ENCODE results near the gene MAML2.

Gene MAML2

GRCh38 chr11:96228910-96229309, 114.1 kb downstream of the MAML2 start:
- no peaks in the 10 kb centered on the region for H3F3A ChIP-seq (ENCODE audit: insufficient read depth, low read length)
- no peaks in the 10 kb centered on the region for H3K4me1 ChIP-seq (ENCODE audit: low read length)
- H3K9ac ChIP-seq (ENCODE audit: low read length): no peak overlapping the region
- H3K36me3 ChIP-seq (replicated peaks; ENCODE audit: insufficient read depth, low read length): no peaks in the 10 kb centered on the region
- H3K4me3 ChIP-seq (ENCODE audit: low read length): no peak overlapping the region
- TF ChIP-seq EZH2phosphoT487 (IDR thresholded peaks at IDR 0.05; ENCODE audit: low read length): no peak
- no peak overlapping the region for H2AFZ ChIP-seq (ENCODE audit: low read length)
- no peaks in the 10 kb centered on the region for H4K20me1 ChIP-seq (ENCODE audit: insufficient read depth, low read length)
- H3K79me2 ChIP-seq (ENCODE audit: low read length): peaks cover 45% of the 10 kb centered on the region
- H3K27me3 ChIP-seq (replicated peaks; ENCODE audit: insufficient read depth, low read length): no peaks in the 10 kb centered on the region
- no peak overlapping the region for H3K4me2 ChIP-seq (ENCODE audit: low read depth, low read length)
- H3K27ac ChIP-seq (ENCODE audit: low read length): no peak overlapping the region
- H3K9me2 ChIP-seq (replicated peaks; ENCODE audit: insufficient read depth, low read length): no peaks in the 10 kb centered on the region
- DNase-seq: no peak
- H3K9me3 ChIP-seq (replicated peaks; ENCODE audit: insufficient read depth, low read length): no peaks in the 10 kb centered on the region

GRCh38 chr11:96228473-96228891, 114.5 kb downstream of the MAML2 start:
- no peaks in the 10 kb centered on the region for H3K36me3 ChIP-seq (replicated peaks; ENCODE audit: insufficient read depth, low read length)
- H3K27me3 ChIP-seq (replicated peaks; ENCODE audit: insufficient read depth, low read length): no peaks in the 10 kb centered on the region
- no peaks in the 10 kb centered on the region for H3F3A ChIP-seq (ENCODE audit: insufficient read depth, low read length)
- TF ChIP-seq EZH2phosphoT487 (IDR thresholded peaks at IDR 0.05; ENCODE audit: low read length): no peak
- no peak for TF ChIP-seq CTCF (IDR thresholded peaks at IDR 0.05; ENCODE audit: low read length)
- no peak for TF ChIP-seq EZH2 (optimal IDR thresholded peaks at IDR 0.05; ENCODE audit: low read depth, low read length)
- H3K9me3 ChIP-seq (replicated peaks; ENCODE audit: insufficient read depth, low read length): no peaks in the 10 kb centered on the region
- peaks cover 49% of the 10 kb centered on the region for H3K79me2 ChIP-seq (ENCODE audit: low read length)
- no peak for DNase-seq
- no peak overlapping the region for H2AFZ ChIP-seq (ENCODE audit: low read length)
- H3K4me3 ChIP-seq (ENCODE audit: low read length): no peak overlapping the region
- no peak overlapping the region for H3K4me2 ChIP-seq (ENCODE audit: low read depth, low read length)
- no peak overlapping the region for H3K9ac ChIP-seq (ENCODE audit: low read length)
- no peak overlapping the region for H3K27ac ChIP-seq (ENCODE audit: low read length)
- H4K20me1 ChIP-seq (ENCODE audit: insufficient read depth, low read length): no peaks in the 10 kb centered on the region
- H3K4me1 ChIP-seq (ENCODE audit: low read length): no peaks in the 10 kb centered on the region
- no peaks in the 10 kb centered on the region for H3K9me2 ChIP-seq (replicated peaks; ENCODE audit: insufficient read depth, low read length)

GRCh38 chr11:96227244-96227643, 115.8 kb downstream of the MAML2 start:
- no peak overlapping the region for H3K4me3 ChIP-seq (ENCODE audit: low read length)
- H3K9ac ChIP-seq (ENCODE audit: low read length): no peak overlapping the region
- no peak overlapping the region for H3K4me2 ChIP-seq (ENCODE audit: low read depth, low read length)
- H4K20me1 ChIP-seq (ENCODE audit: insufficient read depth, low read length): no peaks in the 10 kb centered on the region
- H3K4me1 ChIP-seq (ENCODE audit: low read length): peaks cover 2% of the 10 kb centered on the region; the same call in 1 of the 2 replicates
- H3K27me3 ChIP-seq (replicated peaks; ENCODE audit: insufficient read depth, low read length): no peaks in the 10 kb centered on the region
- no peak for TF ChIP-seq EZH2phosphoT487 (IDR thresholded peaks at IDR 0.05; ENCODE audit: low read length)
- no peak for TF ChIP-seq EZH2 (optimal IDR thresholded peaks at IDR 0.05; ENCODE audit: low read depth, low read length)
- TF ChIP-seq CTCF (IDR thresholded peaks at IDR 0.05; ENCODE audit: low read length): no peak
- no peaks in the 10 kb centered on the region for H3F3A ChIP-seq (ENCODE audit: insufficient read depth, low read length)
- no peaks in the 10 kb centered on the region for H3K9me3 ChIP-seq (replicated peaks; ENCODE audit: insufficient read depth, low read length)
- H3K79me2 ChIP-seq (ENCODE audit: low read length): peaks cover 52% of the 10 kb centered on the region
- DNase-seq: no peak
- H2AFZ ChIP-seq (ENCODE audit: low read length): no peak overlapping the region
- H3K27ac ChIP-seq (ENCODE audit: low read length): no peak overlapping the region
- H3K9me2 ChIP-seq (replicated peaks; ENCODE audit: insufficient read depth, low read length): no peaks in the 10 kb centered on the region
- no peaks in the 10 kb centered on the region for H3K36me3 ChIP-seq (replicated peaks; ENCODE audit: insufficient read depth, low read length)

- H3K27ac ChIP-seq (ENCODE audit: low read length): no peak overlapping the region
- DNase-seq: no peak
- H3K4me2 ChIP-seq (ENCODE audit: low read depth, low read length): no peak overlapping the region
- no peaks in the 10 kb centered on the region for H3K9me2 ChIP-seq (replicated peaks; ENCODE audit: insufficient read depth, low read length)
- no peak for TF ChIP-seq EZH2 (optimal IDR thresholded peaks at IDR 0.05; ENCODE audit: low read depth, low read length)
- no peak for TF ChIP-seq EZH2phosphoT487 (IDR thresholded peaks at IDR 0.05; ENCODE audit: low read length)
- TF ChIP-seq CTCF (IDR thresholded peaks at IDR 0.05; ENCODE audit: low read length): no peak
- H3K79me2 ChIP-seq (ENCODE audit: low read length): peaks cover 57% of the 10 kb centered on the region
- no peaks in the 10 kb centered on the region for H3F3A ChIP-seq (ENCODE audit: insufficient read depth, low read length)
- H3K4me3 ChIP-seq (ENCODE audit: low read length): no peak overlapping the region
- no peaks in the 10 kb centered on the region for H3K9me3 ChIP-seq (replicated peaks; ENCODE audit: insufficient read depth, low read length)
- H4K20me1 ChIP-seq (ENCODE audit: insufficient read depth, low read length): no peaks in the 10 kb centered on the region
- no peaks in the 10 kb centered on the region for H3K36me3 ChIP-seq (replicated peaks; ENCODE audit: insufficient read depth, low read length)
- peaks cover 10% of the 10 kb centered on the region; the same call in 1 of the 2 replicates for H3K4me1 ChIP-seq (ENCODE audit: low read length)
- no peak overlapping the region for H3K9ac ChIP-seq (ENCODE audit: low read length)
- no peaks in the 10 kb centered on the region for H3K27me3 ChIP-seq (replicated peaks; ENCODE audit: insufficient read depth, low read length)
- H2AFZ ChIP-seq (ENCODE audit: low read length): no peak overlapping the region
These were observed 119.9 kb downstream of the MAML2 start for GRCh38 chr11:96223083-96223482.

All from MM.1S (cell line).